HG03565 (cell line): Measurements from ENCODE around the gene CTDP1.

ENCODE experiments used
- ATAC-seq: cut with Tn5 transposase; IDR thresholded peaks from one replicate; pipeline ENCODE4 v1.9.1; 2021; ENCODE audit warnings: mild to moderate bottlenecking, moderate library complexity; ENCODE audit not compliant: unreplicated experiment

CTDP1 gene, protein sequence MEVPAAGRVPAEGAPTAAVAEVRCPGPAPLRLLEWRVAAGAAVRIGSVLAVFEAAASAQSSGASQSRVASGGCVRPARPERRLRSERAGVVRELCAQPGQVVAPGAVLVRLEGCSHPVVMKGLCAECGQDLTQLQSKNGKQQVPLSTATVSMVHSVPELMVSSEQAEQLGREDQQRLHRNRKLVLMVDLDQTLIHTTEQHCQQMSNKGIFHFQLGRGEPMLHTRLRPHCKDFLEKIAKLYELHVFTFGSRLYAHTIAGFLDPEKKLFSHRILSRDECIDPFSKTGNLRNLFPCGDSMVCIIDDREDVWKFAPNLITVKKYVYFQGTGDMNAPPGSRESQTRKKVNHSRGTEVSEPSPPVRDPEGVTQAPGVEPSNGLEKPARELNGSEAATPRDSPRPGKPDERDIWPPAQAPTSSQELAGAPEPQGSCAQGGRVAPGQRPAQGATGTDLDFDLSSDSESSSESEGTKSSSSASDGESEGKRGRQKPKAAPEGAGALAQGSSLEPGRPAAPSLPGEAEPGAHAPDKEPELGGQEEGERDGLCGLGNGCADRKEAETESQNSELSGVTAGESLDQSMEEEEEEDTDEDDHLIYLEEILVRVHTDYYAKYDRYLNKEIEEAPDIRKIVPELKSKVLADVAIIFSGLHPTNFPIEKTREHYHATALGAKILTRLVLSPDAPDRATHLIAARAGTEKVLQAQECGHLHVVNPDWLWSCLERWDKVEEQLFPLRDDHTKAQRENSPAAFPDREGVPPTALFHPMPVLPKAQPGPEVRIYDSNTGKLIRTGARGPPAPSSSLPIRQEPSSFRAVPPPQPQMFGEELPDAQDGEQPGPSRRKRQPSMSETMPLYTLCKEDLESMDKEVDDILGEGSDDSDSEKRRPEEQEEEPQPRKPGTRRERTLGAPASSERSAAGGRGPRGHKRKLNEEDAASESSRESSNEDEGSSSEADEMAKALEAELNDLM

DNA sequence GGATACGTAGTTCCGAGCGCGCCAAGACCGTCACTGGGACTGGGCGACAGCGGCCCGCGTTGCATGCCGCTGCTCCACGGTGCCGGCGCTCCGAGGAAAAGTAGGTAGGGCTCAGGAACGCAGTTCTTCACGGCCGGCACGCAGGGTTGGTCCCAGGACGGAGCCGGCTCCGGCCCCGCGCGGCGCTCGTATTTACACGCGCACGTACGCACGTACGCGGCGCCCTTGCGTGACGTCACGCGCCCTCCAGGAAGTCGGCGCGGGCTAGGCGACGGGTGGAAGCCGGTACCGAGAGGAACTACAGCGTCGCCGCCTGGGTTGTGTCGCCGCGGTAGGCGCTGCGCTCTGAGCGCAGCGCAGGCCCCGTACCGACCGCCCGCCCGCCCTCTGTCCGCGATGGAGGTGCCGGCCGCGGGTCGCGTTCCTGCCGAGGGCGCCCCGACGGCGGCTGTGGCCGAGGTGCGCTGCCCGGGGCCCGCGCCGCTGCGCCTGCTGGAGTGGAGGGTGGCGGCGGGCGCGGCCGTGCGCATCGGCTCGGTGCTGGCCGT is at the start of gene CTDP1:
TSS of gene CTDP1 (plus strand) at position 252 of the 548 bp plus-strand sequence. CDS start at position 397, 145 bp downstream.
- ATAC-seq: peak; percentile 48

DNA sequence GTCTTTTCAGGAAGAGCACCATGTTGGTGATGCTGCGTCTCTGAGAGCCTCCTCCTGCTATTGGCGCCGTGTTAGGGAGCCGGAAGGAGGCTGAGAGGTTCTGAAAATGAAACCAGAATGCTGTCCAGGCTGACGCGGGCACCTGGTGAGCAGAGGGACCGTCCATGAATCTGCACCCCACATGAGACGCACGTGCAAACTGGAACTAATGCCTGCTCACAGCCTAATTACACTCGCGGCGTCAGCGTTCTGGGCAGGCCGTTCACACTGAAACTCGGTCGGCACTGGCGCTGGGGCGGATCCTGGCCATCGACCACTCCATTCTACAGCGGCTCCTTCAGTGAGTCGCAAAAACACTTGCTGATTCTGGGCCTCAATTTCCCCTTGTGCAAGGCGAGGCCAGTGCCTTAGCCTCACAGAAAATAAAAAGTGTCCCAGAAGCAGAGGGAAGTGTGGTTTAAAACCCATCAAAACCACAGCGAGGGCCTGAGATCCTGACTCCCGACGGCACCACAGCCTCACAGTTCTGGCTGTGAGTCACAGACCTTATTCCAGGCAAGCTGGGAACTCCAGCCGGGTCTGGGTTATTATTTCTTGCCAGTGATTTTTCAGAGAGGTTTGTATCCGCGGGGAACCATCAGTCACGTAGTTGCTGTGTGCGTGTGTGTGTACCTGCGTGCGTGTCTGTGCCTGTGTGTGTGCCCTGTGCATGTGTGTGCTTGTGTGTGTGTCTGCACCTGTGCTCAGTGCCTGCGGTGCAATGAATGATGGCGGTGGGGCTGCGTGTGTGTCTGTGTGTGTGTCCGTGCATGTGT is 49.1 kb upstream of the CTDP1 start:
- no peak for ATAC-seq

DNA sequence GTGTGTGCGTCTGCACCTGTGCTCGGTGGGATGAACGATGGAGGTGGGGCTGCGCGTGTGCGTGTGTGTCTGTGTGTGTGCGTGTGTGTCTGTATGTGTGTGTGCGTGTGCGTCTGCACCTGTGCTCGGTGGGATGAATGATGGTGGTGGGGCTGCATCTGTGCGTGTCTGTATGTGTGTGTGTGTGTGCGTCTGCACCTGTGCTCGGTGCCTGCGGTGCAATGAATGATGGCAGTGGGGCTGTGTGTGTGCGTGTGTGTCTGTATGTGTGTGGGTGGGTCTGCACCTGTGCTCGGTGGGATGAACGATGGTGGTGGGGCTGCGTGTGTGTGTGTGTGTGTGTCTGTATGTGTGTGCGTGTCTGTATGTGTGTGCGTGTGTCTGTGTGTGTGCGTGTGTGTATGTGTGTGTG is 48.5 kb upstream of the CTDP1 start:
- no peak for ATAC-seq

GRCh38 chr18:79631761-79632446 is 47.7 kb upstream of the CTDP1 start:
- ATAC-seq: no peak

DNA sequence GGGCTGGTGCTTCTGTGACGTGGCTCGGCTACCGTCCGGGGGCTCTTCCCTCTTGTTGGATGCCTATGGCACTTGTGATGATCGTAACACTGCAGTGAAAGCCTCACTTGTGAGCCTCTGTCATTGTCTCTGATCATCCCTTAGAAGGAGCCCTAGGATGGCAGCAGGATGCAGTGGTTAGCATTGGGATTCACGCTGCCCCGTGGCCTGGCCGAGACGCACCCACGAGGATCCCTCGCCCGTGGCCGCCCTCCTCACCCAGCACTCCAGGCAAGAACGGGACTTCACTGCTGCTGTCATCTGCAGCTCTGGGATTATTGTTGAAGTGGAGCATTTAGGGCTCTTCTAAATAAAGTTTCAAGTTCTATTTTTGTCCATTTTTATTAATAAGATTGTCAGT is 46.8 kb upstream of the CTDP1 start:
- no peak for ATAC-seq

GRCh38 chr18:79634186-79634585 is 45.4 kb upstream of the CTDP1 start:
- no peak for ATAC-seq

- no peak for ATAC-seq
These were observed 44.8 kb upstream of the CTDP1 start for GRCh38 chr18:79634593-79635426.

DNA sequence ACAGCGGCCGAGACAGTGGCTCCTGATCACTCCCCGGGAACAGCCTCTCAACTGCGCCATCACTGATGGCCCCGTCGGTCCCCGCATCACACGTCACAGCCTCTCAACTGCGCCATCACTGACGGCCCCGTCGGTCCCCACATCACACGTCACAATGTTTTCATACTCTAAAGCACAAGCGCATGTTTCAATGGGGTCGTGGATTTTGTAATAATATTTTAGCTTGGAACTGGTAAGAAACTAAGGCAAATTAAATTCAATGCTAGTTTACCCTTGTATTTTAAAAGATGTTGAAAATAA is 44.2 kb upstream of the CTDP1 start:
- no peak for ATAC-seq

GRCh38 chr18:79637181-79637920 is 42.3 kb upstream of the CTDP1 start:
- ATAC-seq: no peak

- ATAC-seq: no peak
These were observed 41.4 kb upstream of the CTDP1 start for GRCh38 chr18:79637921-79638909.

GRCh38 chr18:79639072-79639829 is 40.4 kb upstream of the CTDP1 start:
- ATAC-seq: no peak

DNA sequence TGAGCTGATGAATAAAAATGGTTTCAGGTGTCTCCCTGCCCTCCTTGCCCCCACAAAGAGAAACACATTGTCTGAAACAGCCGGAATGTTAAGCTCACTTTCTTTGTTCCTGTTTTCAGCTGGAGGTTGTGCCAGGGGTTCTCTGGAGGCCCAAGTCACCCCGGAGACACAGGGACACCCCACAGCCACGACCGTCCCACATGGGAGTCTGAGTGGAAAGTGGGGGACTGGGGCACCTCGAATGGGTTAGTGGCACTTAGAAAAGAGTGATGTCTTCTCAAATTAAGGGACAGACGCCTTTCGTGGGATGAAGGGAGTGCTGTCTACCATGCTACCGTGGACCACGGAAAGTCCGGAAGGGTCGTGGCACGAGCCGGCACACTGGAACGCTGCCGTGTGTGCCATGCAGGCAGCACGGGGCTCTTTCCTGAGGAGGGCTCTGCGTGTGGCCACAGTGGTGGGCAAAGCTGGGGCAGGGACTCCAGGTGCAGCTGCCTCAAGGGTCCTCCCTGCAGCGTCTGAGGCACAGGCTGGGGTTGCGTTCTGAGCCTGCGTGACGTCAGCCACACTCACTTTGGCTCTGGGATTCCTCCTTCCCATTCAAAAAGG is 39.4 kb upstream of the CTDP1 start:
- ATAC-seq: no peak

DNA sequence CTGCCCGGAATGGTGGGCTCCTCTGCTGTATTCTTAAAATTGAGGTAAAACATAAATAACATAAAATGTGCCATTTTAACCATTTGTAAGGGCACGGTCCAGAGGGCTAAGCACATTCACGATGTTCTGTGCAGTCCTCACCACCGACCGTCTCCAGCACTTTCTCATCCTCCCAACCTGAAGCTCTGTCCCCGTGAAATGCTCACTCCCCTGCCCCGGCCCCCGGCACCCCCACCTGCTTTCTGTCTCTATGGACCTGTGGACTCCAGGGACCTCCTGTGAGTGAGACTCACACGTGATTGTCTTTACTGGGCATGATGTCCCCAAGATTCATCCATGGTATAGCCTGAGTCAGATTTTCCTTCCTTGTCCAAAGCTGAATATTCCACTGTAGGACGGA is 38.7 kb upstream of the CTDP1 start:
- ATAC-seq: no peak

DNA sequence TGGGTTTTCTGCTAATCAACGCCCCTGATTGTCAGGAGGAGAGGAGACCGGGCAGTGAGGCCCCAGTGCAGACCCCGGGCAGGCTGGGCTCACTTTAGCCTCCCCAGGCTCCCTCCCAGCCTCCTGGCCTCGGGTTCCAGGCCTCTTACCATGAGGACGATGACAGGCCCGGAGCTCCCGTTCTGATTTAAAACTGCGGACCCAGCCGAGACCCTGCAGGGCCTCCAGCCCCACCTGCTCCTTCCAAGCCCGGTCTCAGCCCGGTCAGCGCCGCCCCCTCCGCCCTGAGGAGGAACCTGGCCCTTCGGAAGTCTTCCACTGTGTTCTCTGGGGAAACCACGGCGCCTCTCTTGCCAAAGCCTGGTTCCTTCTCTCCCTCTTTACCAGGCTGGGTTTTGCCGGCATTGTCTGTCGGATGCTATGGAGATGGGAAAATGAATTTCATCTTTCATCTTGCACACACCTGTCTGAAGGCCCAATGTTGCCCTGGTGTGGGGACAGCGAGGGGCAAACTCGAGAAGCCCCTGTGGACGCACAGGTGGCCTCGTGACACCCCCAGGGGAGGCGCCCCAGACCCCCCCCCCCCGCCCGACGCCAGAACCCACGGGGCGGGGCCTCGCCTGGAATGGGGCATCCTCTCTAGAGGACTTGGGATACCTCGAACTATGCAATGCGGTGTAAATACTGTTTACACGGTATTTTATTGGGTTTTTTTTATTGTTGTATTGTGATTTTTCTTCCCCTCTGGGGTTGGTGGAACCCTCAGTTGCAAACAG is 37.7 kb upstream of the CTDP1 start:
- ATAC-seq: no peak

GRCh38 chr18:79642626-79643025 is 37.0 kb upstream of the CTDP1 start:
- no peak for ATAC-seq
